Activated CD8-positive, alpha-beta memory T cell treated with anti-CD3 and anti-CD28 coated beads, Interleukin-2, amount 50 U/mL, for 4 hours (primary cell): ENCODE data around the gene SULT1B1.

Source experiments
- DNase-seq: peaks from one replicate; pipeline ENCODE4 v3.0.0-alpha.2; 2020

Gene SULT1B1

DNA sequence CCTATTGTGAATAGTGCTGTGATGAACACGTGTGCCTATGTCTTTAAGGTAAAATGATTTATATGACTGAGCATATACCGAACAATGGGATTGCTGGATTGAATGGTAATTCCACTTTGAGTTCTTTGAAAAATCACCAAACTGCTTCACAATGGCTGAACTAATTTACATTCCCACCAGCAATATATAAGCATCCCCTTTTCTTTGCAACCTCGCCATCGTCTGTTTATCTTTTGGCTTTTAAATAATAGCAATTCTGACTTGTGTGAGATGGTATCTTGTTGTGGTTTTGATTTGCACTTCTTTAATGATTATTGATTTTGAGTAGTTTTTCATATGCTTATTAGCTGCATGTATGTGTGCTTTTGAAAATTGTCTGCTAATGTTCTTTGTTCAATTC lies 75.6 kb downstream of the SULT1B1 start:
- DNase-seq: no peak
